Stomach (tissue), 9 donors: ENCODE data around the gene IL17REL. TPM values are rescaled to one million over a fixed set of nuclear protein-coding genes. Genes with fewer than 3 reads are reported as not detected.

Experiments
- DNase-seq, 2 donors: peaks; one replicate each; pipeline versions ENCODE4 v3.0.0 to v3.0.0-alpha.2; 2013 to 2019
- H3K27ac ChIP-seq, 5 donors: fragments of 200-600 bp in 4 of 5; sonication (generic) in 4 of 5; one replicate each; pipeline ENCODE4 v1.5.1; 2013 to 2019; ENCODE audit warnings: mild to moderate bottlenecking in 1 of 5, moderate library complexity in 1 of 5
- H3K27me3 ChIP-seq, 3 donors: fragments of 200-600 bp; sonication (generic); one replicate each; pipeline ENCODE4 v1.5.1; 2017 to 2019; ENCODE audit warnings: mixed run types in 1 of 3
- H3K36me3 ChIP-seq, 4 donors: fragments of 200-600 bp; sonication (generic); 1 replicate in 3 of 4; 2 replicates in 1 of 4; pipeline ENCODE4 v1.5.1; 2016 to 2019
- H3K4me1 ChIP-seq, 4 donors: fragments of 200-600 bp; sonication (generic); one replicate each; pipeline ENCODE4 v1.5.1; 2016 to 2019
- H3K4me3 ChIP-seq, 4 donors: fragments of 200-600 bp; sonication (generic) in 3 of 4; one replicate each; pipeline ENCODE4 v1.5.1; 2016 to 2019; ENCODE audit warnings: mild to moderate bottlenecking in 1 of 4
- H3K9me3 ChIP-seq, 4 donors: fragments of 200-600 bp; sonication (generic); one replicate each; pipeline ENCODE4 v1.5.1; 2016 to 2019
- EP300 ChIP-seq: sonication (generic); formaldehyde crosslinking; IDR thresholded peaks from one replicate; pipeline ENCODE4 v1.6.1; 2017; ENCODE audit warnings: antibody characterized with exemption
- POLR2A ChIP-seq, 4 donors: fragments of 450-650 bp; IDR thresholded peaks; one replicate each; pipeline ENCODE4 v1.6.1; 2016; ENCODE audit warnings: antibody characterized with exemption in 4 of 4, control low read depth in 2 of 4, mild to moderate bottlenecking in 1 of 4, moderate library complexity in 1 of 4
- POLR2AphosphoS5 ChIP-seq, 3 donors: sonication (generic); formaldehyde crosslinking; IDR thresholded peaks; one replicate each; pipeline ENCODE4 v1.6.1; 2016; ENCODE audit warnings: antibody characterized with exemption in 3 of 3
- WGBS, 5 donors: extraction: QIAGEN DNeasy Blood & Tissue Kit in 3 of 5; methylation state at CpG; one replicate each; pipeline versions ENCODE4 v1.1.5 to v1.1.7; 2013 to 2018; 5-methylcytosine and 5-hydroxymethylcytosine counted together
- intact Hi-C: fragments of 100-400 bp; cut with DNase I; formaldehyde crosslinking; loops from one replicate; pipeline ENCODE4 v1.15.1; 2023; ENCODE audit warnings: low total_unique reads
- polyA plus RNA-seq, 3 donors: library from polyadenylated mRNA; stranded (reverse); fragments of 200-250 nt; gene quantifications; one replicate each; pipeline ENCODE4 v1.2.3, GENCODE V29; 2013
- total RNA-seq, 5 donors: library from RNA; depleted of rRNA; stranded (reverse); fragments of >200 nt; gene quantifications; one replicate each; pipeline versions ENCODE4 v1.1.0 to v1.2.3, GENCODE V29; 2014 to 2016
- TF ChIP-seq, protein P1 (sequence below), 7 experiments: fragments of 450-650 bp in 4 of 7; fragments of 200-600 bp in 3 of 7; sonication (generic) in 3 of 7; IDR thresholded peaks; one replicate each; pipeline ENCODE4 v1.5.1; 2016 to 2019; ENCODE audit warnings: antibody characterized with exemption in 7 of 7, control low read depth in 2 of 7, mild to moderate bottlenecking in 1 of 7
- donor health status: healthy with polysubstance abuse.
- donor health status: Bipolar disorder and iron deficiency.
- donor health status: healthy.

The IL17REL gene
- total and polyA plus RNA-seq, 8 donors, result 0.03 to 1.2 (median 0.89) TPM; not detected in 4

DNA sequence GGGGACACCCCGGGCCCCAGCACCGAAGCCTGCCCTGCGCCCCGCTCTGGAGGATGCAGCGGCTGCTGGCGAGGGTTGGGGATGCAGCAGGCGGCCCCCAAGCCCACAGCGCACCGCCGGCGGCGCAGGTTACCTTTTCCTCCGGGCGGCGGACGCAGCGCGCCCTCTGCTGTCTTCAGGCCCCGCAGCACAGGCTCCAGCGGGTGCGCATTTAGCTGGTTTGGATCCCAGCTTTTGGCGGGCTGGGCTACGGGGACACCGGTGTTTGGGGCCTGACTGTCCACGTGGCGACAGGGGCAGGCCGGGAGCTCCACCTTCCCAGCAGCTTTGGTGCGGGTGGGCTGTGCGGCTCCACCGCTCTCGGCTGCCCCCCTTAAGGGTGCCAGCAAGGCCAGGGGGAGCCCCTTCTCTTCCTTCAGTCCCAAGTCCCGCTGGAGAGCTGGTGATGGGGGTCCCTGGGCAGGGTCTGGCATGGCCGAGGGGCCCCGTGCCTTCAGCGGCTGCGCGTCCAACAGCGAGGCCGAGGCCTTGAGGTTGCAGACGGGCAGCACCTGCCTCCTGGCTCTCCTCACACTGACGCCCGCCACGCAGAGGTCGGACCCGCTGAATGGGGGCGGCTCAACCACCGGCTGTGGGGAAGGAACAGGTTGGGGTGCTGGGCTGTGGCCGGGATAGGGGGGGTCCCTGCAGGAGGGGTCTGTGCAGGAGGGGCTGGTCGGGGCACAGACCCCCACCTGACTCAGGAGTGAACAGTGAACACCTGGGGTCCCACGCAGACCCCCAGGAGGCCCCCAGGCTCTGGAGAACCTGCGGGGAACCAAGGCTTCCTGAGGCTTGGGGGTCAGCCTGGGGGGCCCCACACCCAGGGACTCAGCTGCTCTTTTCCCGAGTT lies 18.0 kb upstream of the IL17REL start:
- Histone ChIP-seq H3K4me3 (peak overlapping the region in 1 of 4 donors; percentile 24), H3K27ac (peak overlapping the region in 1 of 5 donors; percentile 51), H3K36me3 (no peaks in the 10 kb centered on the region), H3K4me1 (peaks cover 6 to 29% (median 23%) of the 10 kb centered on the region in 4 donors), H3K27me3 (peaks cover 0 to 85% (median 17%) of the 10 kb centered on the region in 3 donors), H3K9me3 (no peaks in the 10 kb centered on the region)
- WGBS, 5 donors, result 19 to 52% (median 25%) methylated on average over 19 to 52 of the region's 52 CpGs
- TF ChIP-seq, protein P1, sequence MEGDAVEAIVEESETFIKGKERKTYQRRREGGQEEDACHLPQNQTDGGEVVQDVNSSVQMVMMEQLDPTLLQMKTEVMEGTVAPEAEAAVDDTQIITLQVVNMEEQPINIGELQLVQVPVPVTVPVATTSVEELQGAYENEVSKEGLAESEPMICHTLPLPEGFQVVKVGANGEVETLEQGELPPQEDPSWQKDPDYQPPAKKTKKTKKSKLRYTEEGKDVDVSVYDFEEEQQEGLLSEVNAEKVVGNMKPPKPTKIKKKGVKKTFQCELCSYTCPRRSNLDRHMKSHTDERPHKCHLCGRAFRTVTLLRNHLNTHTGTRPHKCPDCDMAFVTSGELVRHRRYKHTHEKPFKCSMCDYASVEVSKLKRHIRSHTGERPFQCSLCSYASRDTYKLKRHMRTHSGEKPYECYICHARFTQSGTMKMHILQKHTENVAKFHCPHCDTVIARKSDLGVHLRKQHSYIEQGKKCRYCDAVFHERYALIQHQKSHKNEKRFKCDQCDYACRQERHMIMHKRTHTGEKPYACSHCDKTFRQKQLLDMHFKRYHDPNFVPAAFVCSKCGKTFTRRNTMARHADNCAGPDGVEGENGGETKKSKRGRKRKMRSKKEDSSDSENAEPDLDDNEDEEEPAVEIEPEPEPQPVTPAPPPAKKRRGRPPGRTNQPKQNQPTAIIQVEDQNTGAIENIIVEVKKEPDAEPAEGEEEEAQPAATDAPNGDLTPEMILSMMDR (IDR thresholded peaks at IDR 0.05), result peak in 5 of 7 experiments; percentile 85 to 96 (median 89)
- peak in 1 of 3 donors; percentile 66 for TF ChIP-seq POLR2AphosphoS5 (IDR thresholded peaks at IDR 0.05)
- TF ChIP-seq EP300, result no peak
- no peak for TF ChIP-seq POLR2A (IDR thresholded peaks at IDR 0.05)
- intact Hi-C loops, result loop anchor here (2.0 kb wide), 1 partner anchor 102 kb away; no protein-coding TSS in a partner anchor
- peak; percentile 86 to 91 for DNase-seq

DNA sequence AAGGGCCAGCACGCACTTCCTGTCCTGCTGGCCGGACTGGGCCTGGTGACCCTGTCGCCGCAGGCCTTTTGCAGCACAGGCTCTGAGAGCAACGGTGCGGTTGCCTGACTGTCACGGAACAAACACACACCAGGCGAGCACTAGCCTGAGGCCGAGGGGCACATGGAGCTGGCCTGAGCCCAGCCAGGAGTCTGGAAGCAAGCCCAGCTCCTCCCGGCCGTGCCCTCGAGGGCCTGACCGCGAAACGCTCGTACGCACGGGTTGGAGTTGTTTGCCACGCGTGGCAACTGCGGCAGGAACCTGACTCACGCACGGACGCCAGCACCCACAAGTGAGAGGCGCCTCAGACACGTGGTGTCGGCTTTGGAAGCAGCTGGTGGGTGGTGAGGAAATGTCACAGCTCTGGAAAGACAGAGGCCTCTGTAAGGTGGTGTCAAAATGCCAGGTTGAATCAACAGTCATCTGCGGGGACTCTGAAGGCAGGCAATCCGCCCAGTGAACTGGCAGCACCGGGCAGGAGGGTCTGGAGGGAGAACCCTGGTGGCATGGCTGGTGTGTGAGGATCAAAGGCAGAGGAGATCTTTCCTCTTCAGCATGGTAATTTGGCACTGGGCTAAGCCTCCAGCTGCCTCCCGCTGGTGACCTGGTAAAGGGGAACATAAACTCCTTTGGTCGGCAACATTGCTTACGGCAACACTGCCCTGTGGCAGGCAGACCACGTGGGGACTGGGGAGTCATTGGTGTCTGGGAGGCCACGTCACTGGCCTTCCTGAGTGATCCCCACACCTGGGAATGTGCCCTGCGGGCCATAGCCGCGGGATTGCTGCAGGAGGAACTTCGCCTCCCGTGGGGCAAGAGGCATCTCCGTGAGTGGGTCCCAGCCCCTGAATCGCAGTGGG lies 15.3 kb upstream of the IL17REL start:
- H3K4me3 ChIP-seq, result no peak overlapping the region
- DNase-seq, result peak in 1 of 2 donors; percentile 87
- H3K9me3 ChIP-seq, result no peaks in the 10 kb centered on the region
- intact Hi-C loops, result no loop called here
- 23 to 66% (median 42%) methylated on average over 39 to 42 of the region's 42 CpGs for WGBS, 5 donors
- peaks cover 6 to 29% (median 23%) of the 10 kb centered on the region in 4 donors for H3K4me1 ChIP-seq
- no peaks in the 10 kb centered on the region for H3K36me3 ChIP-seq
- peaks cover 0 to 71% (median 17%) of the 10 kb centered on the region in 3 donors for H3K27me3 ChIP-seq
- no peak for TF ChIP-seq POLR2A (IDR thresholded peaks at IDR 0.05)
- TF ChIP-seq POLR2AphosphoS5 (IDR thresholded peaks at IDR 0.05), result peak in 2 of 3 donors; percentile 44 to 64
- no peak for TF ChIP-seq EP300
- TF ChIP-seq, protein P1 (IDR thresholded peaks at IDR 0.05), result peak in 1 of 7 experiments; percentile 7
- peak overlapping the region; percentile 35 to 84 (median 53) for H3K27ac ChIP-seq

DNA sequence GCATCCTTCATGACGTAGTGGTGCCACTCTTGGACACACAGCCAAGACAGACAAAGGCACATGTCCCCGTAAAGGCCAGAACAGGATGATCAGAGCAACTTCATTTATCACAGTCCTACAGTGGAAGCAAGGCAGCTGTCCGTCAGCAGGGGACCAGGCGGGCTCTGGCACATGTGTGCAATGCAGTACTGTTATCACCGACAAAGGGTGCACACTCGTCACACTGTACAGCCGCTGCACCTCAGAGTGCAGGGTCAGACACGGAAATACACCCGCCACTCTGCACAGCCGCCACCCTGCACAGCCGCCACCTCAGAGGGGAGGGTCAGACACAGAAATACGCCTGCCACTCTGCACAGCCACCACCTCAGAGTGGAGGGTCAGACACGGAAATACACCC lies 13.4 kb upstream of the IL17REL start:
- H3K4me3 ChIP-seq, result no peak overlapping the region
- no peak overlapping the region for H3K27ac ChIP-seq
- H3K36me3 ChIP-seq, result no peaks in the 10 kb centered on the region
- no peaks in the 10 kb centered on the region for H3K9me3 ChIP-seq
- H3K27me3 ChIP-seq, result peaks cover 0 to 53% (median 13%) of the 10 kb centered on the region in 3 donors
- TF ChIP-seq POLR2AphosphoS5 (IDR thresholded peaks at IDR 0.05) (no peak), POLR2A (IDR thresholded peaks at IDR 0.05) (no peak), EP300 (no peak)
- TF ChIP-seq, protein P1 (IDR thresholded peaks at IDR 0.05), result no peak
- 70 to 94% (median 81%) methylated on average over 8 to 13 of the region's 13 CpGs for WGBS, 5 donors
- no peak for DNase-seq
- H3K4me1 ChIP-seq, result peaks cover 6 to 29% (median 23%) of the 10 kb centered on the region in 4 donors
- intact Hi-C loops, result no loop called here
